H1 (cell line): Measurements from ENCODE around the gene SMARCE1. TPM values are rescaled to one million over a fixed set of nuclear protein-coding genes. Genes with fewer than 3 reads are reported as not detected.

Experiments used
- CTCF ChIA-PET: fragments of 300-600 bp; sonication (Branson Sonifier 250); formaldehyde crosslinking; loops from one replicate; lab custom pipeline; 2021; ENCODE audit not compliant: partially characterized antibody; lab: Charles Lee
- POLR2A ChIA-PET: fragments of 300-600 bp; sonication (Branson Sonifier 250); formaldehyde crosslinking; loops from one replicate; lab custom pipeline; 2021; ENCODE audit warnings: inconsistent platforms; ENCODE audit not compliant: partially characterized antibody; lab: Charles Lee
- DNase-seq, 2 experiments: peaks; one replicate each; pipeline versions ENCODE4 v3.0.0 to v3.0.0-alpha.2; 2010 to 2022; ENCODE audit warnings: low spot score in 2 of 2, low read depth in 1 of 2, mixed read lengths in 1 of 2
- FAIRE-seq: peaks from 2 replicates; lab custom pipeline; 2011; peaks lifted over from hg19 to GRCh38; lab: Jason Lieb, UNC
- H2AFZ ChIP-seq: 2 replicates; pipeline ENCODE4 v1.8.1; 2012; ENCODE audit warnings: low read length, inconsistent platforms
- H2AK5ac ChIP-seq: 2 replicates; pipeline ENCODE4 v1.6.1; 2013; ENCODE audit warnings: low read depth, low read length
- H2BK120ac ChIP-seq: replicated peaks from 2 replicates; pipeline ENCODE3; 2013; ENCODE audit warnings: low read depth, low read length, inconsistent platforms
- H2BK12ac ChIP-seq: 2 replicates; pipeline ENCODE4 v1.6.1; 2013; ENCODE audit warnings: low read depth, low read length
- H2BK15ac ChIP-seq: 2 replicates; pipeline ENCODE4 v1.6.1; 2013; ENCODE audit warnings: low read length
- H2BK20ac ChIP-seq: 2 replicates; pipeline ENCODE4 v1.6.1; 2013; ENCODE audit warnings: low read length
- H2BK5ac ChIP-seq: 2 replicates; pipeline ENCODE4 v1.6.1; 2013; ENCODE audit warnings: low read depth, low read length
- H3K14ac ChIP-seq: 2 replicates; pipeline ENCODE4 v1.6.1; 2013; ENCODE audit warnings: inconsistent platforms; ENCODE audit not compliant: insufficient read length
- H3K18ac ChIP-seq: 2 replicates; pipeline ENCODE4 v1.6.1; 2013; ENCODE audit warnings: low read length; ENCODE audit errors: extremely low read depth
- H3K23ac ChIP-seq: 2 replicates; pipeline ENCODE4 v1.6.1; 2013; ENCODE audit warnings: inconsistent platforms; ENCODE audit not compliant: insufficient read length
- H3K23me2 ChIP-seq: 2 replicates; pipeline ENCODE4 v1.6.1; 2013; ENCODE audit warnings: low read depth, low read length
- H3K27ac ChIP-seq: 2 replicates; pipeline ENCODE4 v1.6.1; 2011; ENCODE audit warnings: low read depth, low read length, inconsistent platforms
- H3K27me3 ChIP-seq, 4 experiments: replicated peaks in 1 of 4; 1 replicate in 1 of 4; 2 replicates in 3 of 4; pipeline versions ENCODE4 v1.6.1 to v1.8.1; 2011 to 2013; ENCODE audit warnings: low read length in 3 of 4, mild to moderate bottlenecking in 3 of 4, inconsistent platforms in 2 of 4, mixed read lengths in 2 of 4, moderate library complexity in 1 of 4; ENCODE audit not compliant: control insufficient read depth in 3 of 4, insufficient read depth in 3 of 4; ENCODE audit errors: extremely low read depth in 1 of 4
- H3K36me3 ChIP-seq, 4 experiments: 2 replicates each; pipeline versions ENCODE4 v1.6.1 to v1.8.1; 2011 to 2013; ENCODE audit warnings: mild to moderate bottlenecking in 4 of 4, low read length in 3 of 4, moderate library complexity in 2 of 4, control low read depth in 1 of 4, inconsistent platforms in 1 of 4; ENCODE audit not compliant: insufficient read depth in 4 of 4, control insufficient read depth in 2 of 4
- H3K4ac ChIP-seq: replicated peaks from 2 replicates; pipeline ENCODE3; 2013; ENCODE audit warnings: low read length, low read depth, mixed read lengths, inconsistent platforms; ENCODE audit not compliant: insufficient read length
- H3K4me1 ChIP-seq, 4 experiments: replicated peaks in 1 of 4; 1 replicate in 1 of 4; 2 replicates in 3 of 4; pipeline versions ENCODE4 v1.6.1 to v1.8.1; 2011 to 2013; ENCODE audit warnings: low read length in 3 of 4, inconsistent platforms in 2 of 4, mixed read lengths in 1 of 4; ENCODE audit not compliant: insufficient read depth in 4 of 4, control insufficient read depth in 3 of 4
- H3K4me2 ChIP-seq, 2 experiments: 2 replicates each; pipeline versions ENCODE4 v1.6.1 to v1.8.1; 2011 to 2013; ENCODE audit warnings: low read depth in 2 of 2, low read length in 2 of 2, control low read depth in 1 of 2, inconsistent platforms in 1 of 2, mild to moderate bottlenecking in 1 of 2; ENCODE audit not compliant: insufficient read depth in 1 of 2
- H3K4me3 ChIP-seq, 4 experiments: fragments of 200-600, 300-600 bp in 1 of 4; sonication (generic), shearing (Covaris generic), sonication (Bioruptor Twin) in 1 of 4; 2 replicates each; pipeline versions ENCODE4 v1.5.1 to v1.8.1; 2011 to 2016; ENCODE audit warnings: low read length in 4 of 4, low read depth in 3 of 4, control low read depth in 2 of 4, inconsistent platforms in 2 of 4, mild to moderate bottlenecking in 2 of 4, mixed read lengths in 1 of 4, moderate library complexity in 1 of 4; ENCODE audit not compliant: insufficient read depth in 2 of 4; ENCODE audit errors: extremely low read depth in 1 of 4
- H3K56ac ChIP-seq: replicated peaks from 2 replicates; pipeline ENCODE3; 2013; ENCODE audit warnings: low read depth, mild to moderate bottlenecking, mixed read lengths, low read length, inconsistent platforms; ENCODE audit not compliant: insufficient read length
- H3K79me1 ChIP-seq: 2 replicates; pipeline ENCODE4 v1.6.1; 2013; ENCODE audit warnings: low read depth, low read length, control low read depth
- H3K79me2 ChIP-seq, 2 experiments: 2 replicates each; pipeline versions ENCODE4 v1.6.1 to v1.8.1; 2012 to 2013; ENCODE audit warnings: low read length in 2 of 2, mild to moderate bottlenecking in 2 of 2, inconsistent platforms in 1 of 2; ENCODE audit not compliant: insufficient read depth in 2 of 2, control insufficient read depth in 1 of 2
- H3K9ac ChIP-seq, 4 experiments: replicated peaks in 1 of 4; 1 replicate in 1 of 4; 2 replicates in 3 of 4; pipeline versions ENCODE4 v1.6.1 to v1.8.1; 2011 to 2013; ENCODE audit warnings: low read depth in 3 of 4, low read length in 3 of 4, control low read depth in 2 of 4, mild to moderate bottlenecking in 2 of 4, moderate library complexity in 2 of 4, inconsistent platforms in 1 of 4; ENCODE audit errors: extremely low read depth in 1 of 4
- H3K9me3 ChIP-seq, 2 experiments: 2 replicates each; pipeline versions ENCODE4 v1.6.1 to v1.8.1; 2012 to 2013; ENCODE audit warnings: mild to moderate bottlenecking in 2 of 2, moderate library complexity in 2 of 2, control low read depth in 1 of 2, inconsistent platforms in 1 of 2, low read depth in 1 of 2, low read length in 1 of 2, mixed read lengths in 1 of 2; ENCODE audit not compliant: insufficient read depth in 2 of 2
- H4K20me1 ChIP-seq, 2 experiments: replicated peaks in 1 of 2; 2 replicates each; pipeline versions ENCODE3 to v1.8.1; 2011 to 2013; ENCODE audit warnings: inconsistent platforms in 2 of 2, low read length in 2 of 2, mild to moderate bottlenecking in 1 of 2; ENCODE audit not compliant: insufficient read depth in 2 of 2, control insufficient read depth in 1 of 2
- H4K5ac ChIP-seq: 2 replicates; pipeline ENCODE4 v1.6.1; 2013; ENCODE audit warnings: low read length, low read depth, mixed read lengths, inconsistent platforms; ENCODE audit not compliant: insufficient read length
- H4K8ac ChIP-seq: 2 replicates; pipeline ENCODE4 v1.8.0; 2013; ENCODE audit warnings: mild to moderate bottlenecking, moderate library complexity, low read length, inconsistent platforms; ENCODE audit not compliant: insufficient read depth; ENCODE audit errors: extremely low read depth
- H4K91ac ChIP-seq: replicated peaks from 2 replicates; pipeline ENCODE3; 2013; ENCODE audit warnings: low read length, mixed read lengths, inconsistent platforms; ENCODE audit not compliant: insufficient read length
- HDAC6 ChIP-seq: IDR thresholded peaks from one replicate; pipeline ENCODE4 v1.7.1; 2012; ENCODE audit warnings: low read depth, mild to moderate bottlenecking, inconsistent platforms, low read length, moderate library complexity
- KDM1A ChIP-seq: fragments of 200-600, 300-600 bp; sonication (generic); IDR thresholded peaks from 2 replicates; pipeline ENCODE4 v1.7.1; 2016; ENCODE audit warnings: mild to moderate bottlenecking, low read length, borderline replicate concordance
- PHF8 ChIP-seq: fragments of 200-600 bp; sonication (generic); conservative IDR thresholded peaks from 2 replicates; pipeline ENCODE4 v1.7.1; 2012; ENCODE audit warnings: low read depth, mild to moderate bottlenecking, inconsistent platforms, low read length, moderate library complexity
- POLR2AphosphoS5 ChIP-seq: IDR thresholded peaks from 2 replicates; pipeline ENCODE4 v1.6.1; 2011; ENCODE audit warnings: low read depth, low read length
- RFX5 ChIP-seq: IDR thresholded peaks from 2 replicates; pipeline ENCODE4 v1.6.1; 2011; ENCODE audit warnings: low read depth, low read length, improper control_type of control experiment, borderline replicate concordance
- SIRT6 ChIP-seq: IDR thresholded peaks from one replicate; pipeline ENCODE4 v1.7.1; 2012; ENCODE audit warnings: low read length, inconsistent platforms
- TAF1 ChIP-seq: IDR thresholded peaks from 2 replicates; pipeline ENCODE4 v1.6.1; 2011; ENCODE audit warnings: mild to moderate bottlenecking, low read depth, low read length
- TBP ChIP-seq: IDR thresholded peaks from 2 replicates; pipeline ENCODE4 v1.6.1; 2011; ENCODE audit warnings: low read depth, low read length, improper control_type of control experiment
- polyA plus RNA-seq, 7 experiments: library from polyadenylated mRNA; depleted of rRNA in 3 of 7; stranded (reverse) in 5 of 7; unstranded in 2 of 7; fragments of >200 nt in 5 of 7; fragments of 200-250 nt in 2 of 7; gene quantifications; 1 replicate in 5 of 7; 2 replicates in 1 of 7; 4 replicates in 1 of 7; pipeline versions ENCODE4 v1.2.1 to v1.2.3, GENCODE V29; 2011 to 2013; ENCODE audit warnings: missing spikeins in 2 of 7, mixed read lengths in 2 of 7
- total RNA-seq: library from RNA; stranded (reverse); fragmentation: NEBNext Ultra II Directional; extraction: Animal tissue kit (Norgen Biotek cat#: 25700); gene quantifications from 2 replicates; pipeline ENCODE4 v1.2.1, GENCODE V29; 2021

Gene SMARCE1
- total and polyA plus RNA-seq, 2 of the 8 experiments (the other 6 are each of a cell fraction or from before 2014, with no cell fraction given) = 30.7 to 131 TPM

DNA sequence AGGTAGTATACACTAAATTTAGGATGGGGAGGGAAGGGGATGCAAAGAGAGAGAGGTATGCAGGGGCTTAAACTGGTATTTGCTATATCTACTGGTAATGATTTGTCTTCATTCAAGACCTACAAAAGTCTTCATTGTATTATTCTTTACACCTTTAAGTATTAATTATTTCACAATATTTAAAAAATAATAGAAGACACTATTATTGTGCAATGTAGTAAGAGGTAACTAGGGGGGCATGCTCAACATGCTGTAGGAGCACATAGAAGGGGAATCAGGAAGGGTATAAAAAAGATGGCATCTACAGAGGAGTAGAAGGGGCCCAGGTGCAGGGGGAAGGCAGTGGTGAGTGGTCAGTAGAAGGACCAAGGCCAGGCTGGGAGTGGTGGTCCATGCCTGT lies 67.5 kb downstream of the SMARCE1 start:
- Histone ChIP-seq H2AFZ (no peak overlapping the region), H3K23ac (no peak overlapping the region), H2BK12ac (no peak overlapping the region), H3K9me3 (no peaks in the 10 kb centered on the region), H3K56ac (no peak overlapping the region), H4K8ac (no peak overlapping the region), H3K9ac (no peak overlapping the region), H3K4me3 (no peak overlapping the region), H3K4me2 (no peak overlapping the region), H3K79me2 (no peaks in the 10 kb centered on the region), H3K23me2 (no peaks in the 10 kb centered on the region), H2BK15ac (no peak overlapping the region), H4K5ac (no peak overlapping the region), H2BK20ac (no peak overlapping the region), H3K79me1 (no peaks in the 10 kb centered on the region), H3K27ac (no peak overlapping the region), H3K4me1 (no peaks in the 10 kb centered on the region), H4K20me1 (no peaks in the 10 kb centered on the region), H3K14ac (no peak overlapping the region), H2AK5ac (no peak overlapping the region), H3K27me3 (no peaks in the 10 kb centered on the region), H2BK5ac (no peak overlapping the region), H3K18ac (no peak overlapping the region), H3K36me3 (no peaks in the 10 kb centered on the region), H3K4ac (no peak overlapping the region), H4K91ac (no peak overlapping the region), H2BK120ac (no peak overlapping the region)
- CTCF ChIA-PET = interaction anchor here (0.6 to 1.4 kb wide), 2 partner anchors 16 to 1565 kb away, joined by 3 read pairs; no protein-coding TSS in a partner anchor
- no peak for TF ChIP-seq HDAC6
- no peak for TF ChIP-seq SIRT6
- TF ChIP-seq PHF8 = no peak
- TF ChIP-seq TAF1 = no peak
- no peak for TF ChIP-seq KDM1A
- no peak for TF ChIP-seq RFX5
- no peak for TF ChIP-seq TBP
- TF ChIP-seq POLR2AphosphoS5 = no peak
- DNase-seq = no peak
- POLR2A ChIA-PET = no interaction called here
- no peak for FAIRE-seq
